ENCODE data around the gene TMEM14A. TPM values are rescaled to one million over a fixed set of nuclear protein-coding genes. Genes with fewer than 3 reads are reported as not detected.

TMEM14A gene
- total and polyA plus RNA-seq, 9 of the 15 experiments (the other 6 are each of a cell fraction or from before 2014, with no cell fraction given) = 3.5 to 43.3 (median 8.5) TPM

DNA sequence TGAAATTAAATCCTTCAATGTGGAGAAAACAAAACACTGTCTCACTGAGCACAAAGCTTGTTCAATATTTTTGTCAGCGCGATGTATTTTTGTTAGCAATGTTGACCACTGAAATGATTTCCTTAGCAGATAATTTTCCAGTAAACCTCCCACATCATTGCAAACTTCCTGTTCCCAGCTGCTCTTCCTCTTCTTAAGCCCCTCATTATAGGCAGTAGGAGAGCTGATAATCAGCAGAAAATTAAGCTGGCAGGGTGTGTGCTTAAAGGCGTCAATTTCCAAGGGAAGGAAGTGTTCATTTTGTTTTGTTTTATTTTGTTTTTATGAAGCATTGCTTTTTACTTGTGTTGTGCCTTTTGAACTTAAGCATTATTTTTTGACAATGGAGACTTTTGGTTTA lies 29.1 kb upstream of the TMEM14A start (continued):
- TF ChIP-seq ETV6 (IDR thresholded peaks at IDR 0.05; ENCODE audit: borderline replicate concordance in 1 of 2, low read depth in 2 of 2, low read length in 1 of 2) = 0 out of 4 replicates have a peak, but pooled peaks of 1 of the 2 experiments have one; percentile 45
- no peak for TF ChIP-seq ETV6 (CRISPR knock-in tag; IDR thresholded peaks at IDR 0.05; ENCODE audit: borderline replicate concordance)
- no peak for TF ChIP-seq TCF3 (CRISPR knock-in tag; IDR thresholded peaks at IDR 0.05)
- TF ChIP-seq HSF4 (CRISPR knock-in tag; IDR thresholded peaks at IDR 0.05; ENCODE audit: borderline replicate concordance) = no peak
- TF ChIP-seq, protein P1, sequence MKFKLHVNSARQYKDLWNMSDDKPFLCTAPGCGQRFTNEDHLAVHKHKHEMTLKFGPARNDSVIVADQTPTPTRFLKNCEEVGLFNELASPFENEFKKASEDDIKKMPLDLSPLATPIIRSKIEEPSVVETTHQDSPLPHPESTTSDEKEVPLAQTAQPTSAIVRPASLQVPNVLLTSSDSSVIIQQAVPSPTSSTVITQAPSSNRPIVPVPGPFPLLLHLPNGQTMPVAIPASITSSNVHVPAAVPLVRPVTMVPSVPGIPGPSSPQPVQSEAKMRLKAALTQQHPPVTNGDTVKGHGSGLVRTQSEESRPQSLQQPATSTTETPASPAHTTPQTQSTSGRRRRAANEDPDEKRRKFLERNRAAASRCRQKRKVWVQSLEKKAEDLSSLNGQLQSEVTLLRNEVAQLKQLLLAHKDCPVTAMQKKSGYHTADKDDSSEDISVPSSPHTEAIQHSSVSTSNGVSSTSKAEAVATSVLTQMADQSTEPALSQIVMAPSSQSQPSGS (CRISPR knock-in tag; IDR thresholded peaks at IDR 0.05) = no peak
- no peak for TF ChIP-seq PHF21A (IDR thresholded peaks at IDR 0.05; ENCODE audit: borderline replicate concordance, low read depth)
- no peak for TF ChIP-seq BACH1 (tag; IDR thresholded peaks at IDR 0.05)
- peak; percentile 55 for TF ChIP-seq ELF1 (tag; IDR thresholded peaks at IDR 0.05)
- peak; percentile 22; the same call in 1 of the 2 replicates for TF ChIP-seq ZNF589 (CRISPR knock-in tag; IDR thresholded peaks at IDR 0.05; ENCODE audit: low read depth)
- TF ChIP-seq FOXA3 (CRISPR knock-in tag; conservative IDR thresholded peaks at IDR 0.05 in 1 of 2, IDR thresholded peaks at IDR 0.05 in 1 of 2) = peak in 1 of 2 experiments; percentile 57; a peak in 2 of 4 replicates
- TF ChIP-seq NBN (IDR thresholded peaks at IDR 0.05; ENCODE audit: low read depth) = peak; percentile 53; the same call in 1 of the 2 replicates
- no peak for TF ChIP-seq JUNB (CRISPR knock-in tag; conservative IDR thresholded peaks at IDR 0.05)
- peak; percentile 70 for TF ChIP-seq L3MBTL2 (IDR thresholded peaks at IDR 0.05)
- TF ChIP-seq HOMEZ (CRISPR knock-in tag; IDR thresholded peaks at IDR 0.05) = no peak
- TF ChIP-seq, protein P2, sequence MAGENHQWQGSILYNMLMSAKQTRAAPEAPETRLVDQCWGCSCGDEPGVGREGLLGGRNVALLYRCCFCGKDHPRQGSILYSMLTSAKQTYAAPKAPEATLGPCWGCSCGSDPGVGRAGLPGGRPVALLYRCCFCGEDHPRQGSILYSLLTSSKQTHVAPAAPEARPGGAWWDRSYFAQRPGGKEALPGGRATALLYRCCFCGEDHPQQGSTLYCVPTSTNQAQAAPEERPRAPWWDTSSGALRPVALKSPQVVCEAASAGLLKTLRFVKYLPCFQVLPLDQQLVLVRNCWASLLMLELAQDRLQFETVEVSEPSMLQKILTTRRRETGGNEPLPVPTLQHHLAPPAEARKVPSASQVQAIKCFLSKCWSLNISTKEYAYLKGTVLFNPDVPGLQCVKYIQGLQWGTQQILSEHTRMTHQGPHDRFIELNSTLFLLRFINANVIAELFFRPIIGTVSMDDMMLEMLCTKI (IDR thresholded peaks at IDR 0.05; ENCODE audit: partially characterized antibody) = no peak
- TF ChIP-seq KLF10 (CRISPR knock-in tag; IDR thresholded peaks at IDR 0.05) = no peak
- TF ChIP-seq MTF1 (CRISPR knock-in tag; IDR thresholded peaks at IDR 0.05; ENCODE audit: borderline replicate concordance) = no peak
- no peak for TF ChIP-seq ZNF263 (CRISPR knock-in tag; IDR thresholded peaks at IDR 0.05; ENCODE audit: borderline replicate concordance)
- peak; percentile 34; the same call in 1 of the 2 replicates for TF ChIP-seq KLF16 (IDR thresholded peaks at IDR 0.05)
- no peak for TF ChIP-seq PBX2 (CRISPR knock-in tag; IDR thresholded peaks at IDR 0.05; ENCODE audit: low read depth)
- TF ChIP-seq PBX2 (tag; conservative IDR thresholded peaks at IDR 0.05; ENCODE audit: low read depth) = no peak
- TF ChIP-seq HOXB6 (CRISPR knock-in tag; IDR thresholded peaks at IDR 0.05; ENCODE audit: borderline replicate concordance) = no peak
- no peak for TF ChIP-seq HDAC3 (IDR thresholded peaks at IDR 0.05; ENCODE audit: borderline replicate concordance, partially characterized antibody)

Measured in K562 (cell line).